Spinal cord (tissue), 10 donors: ENCODE measurements around the gene SPTBN1. TPM values are rescaled to one million over a fixed set of nuclear protein-coding genes. Genes with fewer than 3 reads are reported as not detected.
A peak's percentile ranks its signal among the peaks of the same experiment; 100 is the strongest.

Experiments
- DNase-seq, 6 donors: peaks; one replicate each; pipeline versions ENCODE4 v3.0.0 to v3.0.0-alpha.2; 2013 to 2015; ENCODE audit warnings: low spot score in 6 of 6, low read depth in 4 of 6
- H3K27ac ChIP-seq: one replicate; pipeline ENCODE4 v1.5.1; 2013; ENCODE audit warnings: low read depth, low read length, control low read depth
- H3K27me3 ChIP-seq: one replicate; pipeline ENCODE4 v1.6.1; 2013; ENCODE audit warnings: low read length; ENCODE audit not compliant: control insufficient read depth, insufficient read depth
- H3K36me3 ChIP-seq: one replicate; pipeline ENCODE4 v1.6.1; 2013; ENCODE audit warnings: low read length; ENCODE audit not compliant: control insufficient read depth, insufficient read depth
- H3K4me1 ChIP-seq: one replicate; pipeline ENCODE4 v1.6.1; 2013; ENCODE audit warnings: low read length; ENCODE audit not compliant: control insufficient read depth, insufficient read depth
- H3K4me3 ChIP-seq: one replicate; pipeline ENCODE4 v1.5.1; 2013; ENCODE audit warnings: low read depth, low read length, control low read depth
- H3K9me3 ChIP-seq: one replicate; pipeline ENCODE4 v1.6.1; 2013; ENCODE audit warnings: low read length; ENCODE audit not compliant: control insufficient read depth, insufficient read depth
- WGBS: methylation state at CpG from one replicate; pipeline ENCODE4 v1.1.5; 2013; ENCODE audit warnings: missing lambda C conversion rate; ENCODE audit not compliant: insufficient coverage; 5-methylcytosine and 5-hydroxymethylcytosine counted together
- polyA plus RNA-seq, 2 donors: library from polyadenylated mRNA; unstranded; fragments of 120-200 nt; gene quantifications; one replicate each; pipeline ENCODE4 v1.2.1, GENCODE V29; 2013; ENCODE audit not compliant: insufficient read length in 2 of 2
- total RNA-seq, 2 donors: library from RNA; depleted of rRNA in 1 of 2; stranded (reverse); fragments of 120-200 nt in 1 of 2; fragments of >200 nt in 1 of 2; gene quantifications; one replicate each; pipeline versions ENCODE4 v1.2.3 to v1.2.4, GENCODE V29; 2013 to 2014
- donor health status: healthy.

Gene SPTBN1
- total and polyA plus RNA-seq, 4 donors = 351 to 501 (median 426) TPM

DNA sequence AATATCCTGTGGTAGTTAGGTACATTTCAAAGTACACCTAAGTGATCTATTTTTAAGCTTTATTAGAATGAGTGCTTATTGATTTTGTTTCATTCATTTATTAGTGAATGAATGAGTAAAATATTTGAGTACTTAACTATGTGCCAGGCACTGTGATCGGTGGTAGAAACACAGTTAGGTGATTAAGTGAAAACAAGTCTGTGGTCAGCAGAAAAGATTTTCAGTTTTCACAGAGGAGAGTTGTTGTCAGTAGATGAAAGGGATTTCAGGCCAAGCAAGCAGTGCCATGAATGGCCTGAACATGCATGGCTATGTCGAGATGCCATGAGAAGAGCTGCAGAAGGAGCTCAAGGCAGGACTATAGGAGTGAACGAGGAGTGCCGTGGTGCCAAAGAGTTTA is 85.9 kb downstream of the SPTBN1 start:
- Histone ChIP-seq H3K9me3 (no peaks in the 10 kb centered on the region), H3K4me1 (no peaks in the 10 kb centered on the region), H3K27ac (no peak overlapping the region), H3K27me3 (no peaks in the 10 kb centered on the region), H3K36me3 (no peaks in the 10 kb centered on the region), H3K4me3 (no peak overlapping the region)
- WGBS = 25% methylated on average over 2 of the region's 4 CpGs
- DNase-seq = no peak

GRCh38 chr2:54543733-54544396 is 87.7 kb downstream of the SPTBN1 start:
- no CpG with 5 or more reads among the region's 3 CpGs for WGBS
- no peak overlapping the region for H3K27ac ChIP-seq
- no peaks in the 10 kb centered on the region for H3K4me1 ChIP-seq
- H3K4me3 ChIP-seq = no peak overlapping the region
- no peaks in the 10 kb centered on the region for H3K9me3 ChIP-seq
- DNase-seq = no peak
- H3K36me3 ChIP-seq = peaks cover 2% of the 10 kb centered on the region
- H3K27me3 ChIP-seq = no peaks in the 10 kb centered on the region

DNA sequence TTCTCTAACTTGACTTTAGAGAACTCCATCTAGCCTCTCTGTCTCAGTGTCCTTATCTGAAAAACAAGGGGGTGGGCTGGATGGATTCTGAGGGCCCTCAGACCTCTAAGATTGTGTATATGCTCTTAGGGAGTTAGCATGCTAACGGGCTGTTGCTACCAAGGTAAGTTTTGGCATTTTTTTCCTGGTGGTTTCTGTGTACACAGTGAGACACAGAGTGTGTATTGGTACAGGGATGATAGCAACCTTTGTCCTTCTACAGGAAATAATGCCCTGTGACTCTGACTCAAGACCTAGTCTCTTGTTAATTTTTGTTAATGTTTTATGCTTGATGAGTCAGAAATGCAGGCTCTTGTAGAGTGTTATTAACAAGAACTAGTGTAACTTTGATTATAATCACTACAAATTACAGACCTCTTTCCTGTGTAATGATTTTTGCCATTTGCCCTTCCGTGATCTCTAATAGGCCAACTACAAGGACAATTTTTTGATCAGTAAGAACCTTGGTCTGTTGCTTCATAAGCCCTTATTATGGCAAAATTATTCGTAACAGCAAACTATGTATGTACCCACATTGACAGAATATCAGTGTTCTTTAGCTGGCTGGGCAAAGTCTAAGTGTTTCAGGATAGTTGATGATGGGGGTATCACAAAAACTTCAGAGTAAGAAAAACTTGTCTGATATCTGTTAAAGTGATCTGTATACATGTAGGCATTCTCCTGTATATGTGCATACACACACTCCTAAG is 89.7 kb downstream of the SPTBN1 start:
- DNase-seq = no peak

DNA sequence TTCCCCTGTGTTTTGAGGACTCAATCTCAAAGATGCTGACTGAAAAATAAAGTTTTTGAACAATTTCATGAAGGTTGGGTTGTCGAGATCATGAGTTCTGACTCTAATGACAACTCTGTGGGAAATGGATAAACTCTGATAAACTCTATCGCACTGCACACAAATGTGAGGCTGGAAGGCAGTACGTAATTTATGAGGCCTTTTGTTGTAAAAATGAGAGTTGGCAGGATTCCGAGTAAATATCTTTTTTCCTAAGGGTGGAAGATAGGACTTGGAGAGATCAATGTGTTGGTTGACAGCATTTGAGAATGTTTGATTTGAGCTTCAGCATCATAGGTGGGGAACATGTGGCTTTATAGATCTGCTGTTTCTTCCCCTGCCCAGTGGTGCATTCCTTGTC is 90.4 kb downstream of the SPTBN1 start:
- 75% methylated on average over 2 of the region's 4 CpGs for WGBS
- H3K9me3 ChIP-seq = no peaks in the 10 kb centered on the region
- peaks cover 4% of the 10 kb centered on the region for H3K4me1 ChIP-seq

More for the DNA sequence above, 89.7 kb downstream of the SPTBN1 start:
- 67% methylated on average over 1 of the region's 3 CpGs for WGBS
- Histone ChIP-seq H3K27me3 (no peaks in the 10 kb centered on the region), H3K27ac (no peak overlapping the region), H3K4me1 (peaks cover 4% of the 10 kb centered on the region), H3K9me3 (no peaks in the 10 kb centered on the region), H3K36me3 (peaks cover 2% of the 10 kb centered on the region), H3K4me3 (no peak overlapping the region)

GRCh38 chr2:54546923-54547720 is 91.0 kb downstream of the SPTBN1 start:
- H3K36me3 ChIP-seq = peaks cover 2% of the 10 kb centered on the region
- WGBS = no CpG with 5 or more reads among the region's 5 CpGs
- H3K4me1 ChIP-seq = peaks cover 4% of the 10 kb centered on the region
- peak in 1 of 6 donors; percentile 71 for DNase-seq
- H3K4me3 ChIP-seq = no peak overlapping the region
- no peaks in the 10 kb centered on the region for H3K9me3 ChIP-seq
- no peaks in the 10 kb centered on the region for H3K27me3 ChIP-seq
- H3K27ac ChIP-seq = no peak overlapping the region

More for the DNA sequence above, 90.4 kb downstream of the SPTBN1 start:
- Histone ChIP-seq H3K27ac (no peak overlapping the region), H3K4me3 (no peak overlapping the region), H3K27me3 (no peaks in the 10 kb centered on the region), H3K36me3 (peaks cover 2% of the 10 kb centered on the region)
- no peak for DNase-seq

- Histone ChIP-seq H3K4me3 (no peak overlapping the region), H3K4me1 (peaks cover 4% of the 10 kb centered on the region), H3K27me3 (no peaks in the 10 kb centered on the region), H3K9me3 (no peaks in the 10 kb centered on the region), H3K27ac (no peak overlapping the region), H3K36me3 (peaks cover 2% of the 10 kb centered on the region)
- no peak for DNase-seq
- WGBS = 100% methylated on average over 2 of the region's 3 CpGs
Observed at GRCh38 chr2:54549430-54549829, 93.3 kb downstream of the SPTBN1 start.

DNA sequence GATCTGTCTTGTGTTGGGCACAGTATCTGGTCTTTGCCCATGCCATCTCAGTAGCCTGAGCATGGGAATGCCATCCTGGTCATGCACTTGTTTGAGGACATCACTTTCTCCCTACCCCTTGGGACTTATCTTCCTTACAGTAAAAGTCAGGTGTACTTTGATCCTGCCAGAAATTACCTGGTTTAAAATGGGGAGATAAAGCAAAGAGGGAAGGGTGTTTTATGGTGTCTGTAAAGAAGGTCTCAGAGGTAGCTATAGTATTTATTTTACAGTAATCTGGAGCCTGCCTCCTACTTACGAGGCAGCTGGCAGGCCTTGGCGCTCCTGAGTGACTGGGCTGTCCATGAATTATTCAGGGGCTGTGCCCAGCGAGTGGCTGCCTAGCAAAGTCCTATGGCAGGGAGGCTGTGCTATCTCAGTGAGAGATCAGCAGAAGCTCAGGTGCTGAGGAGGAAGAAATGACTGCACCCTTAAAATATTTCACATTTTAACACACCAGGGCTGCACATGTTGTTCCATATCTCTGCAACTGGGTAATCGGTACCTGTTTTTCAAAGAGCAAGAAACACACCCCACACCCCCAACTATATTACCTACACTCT is 93.9 kb downstream of the SPTBN1 start:
- H3K27ac ChIP-seq = no peak overlapping the region
- 14% methylated on average over 2 of the region's 4 CpGs for WGBS
- H3K27me3 ChIP-seq = no peaks in the 10 kb centered on the region
- H3K4me3 ChIP-seq = no peak overlapping the region
- H3K36me3 ChIP-seq = peaks cover 2% of the 10 kb centered on the region
- no peaks in the 10 kb centered on the region for H3K9me3 ChIP-seq
- H3K4me1 ChIP-seq = peaks cover 4% of the 10 kb centered on the region
- peak in 2 of 6 donors; percentile 74 to 77 for DNase-seq

DNA sequence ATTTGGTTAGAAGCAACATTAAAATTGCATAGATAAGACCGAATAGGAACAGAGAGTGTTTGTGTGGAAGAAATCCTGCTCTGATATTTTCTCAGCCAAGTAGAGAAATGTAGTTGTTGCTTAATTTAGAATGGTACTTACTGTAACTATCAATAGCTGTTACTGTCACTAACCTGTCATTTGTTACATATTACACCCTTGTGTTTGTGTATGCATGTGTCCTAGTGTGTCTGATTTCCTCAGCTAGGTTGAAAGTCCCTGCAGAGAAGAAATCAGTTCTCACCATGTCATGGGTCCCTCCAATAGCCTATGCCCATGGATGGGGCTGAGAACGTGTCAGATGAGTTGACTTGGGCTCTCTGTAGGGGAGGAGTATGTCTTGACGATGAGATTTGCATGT is 94.4 kb downstream of the SPTBN1 start:
- no CpG with 5 or more reads among the region's 3 CpGs for WGBS
- Histone ChIP-seq H3K4me3 (no peak overlapping the region), H3K36me3 (peaks cover 2% of the 10 kb centered on the region), H3K9me3 (no peaks in the 10 kb centered on the region), H3K27ac (no peak overlapping the region), H3K4me1 (peaks cover 4% of the 10 kb centered on the region), H3K27me3 (no peaks in the 10 kb centered on the region)
- no peak for DNase-seq

DNA sequence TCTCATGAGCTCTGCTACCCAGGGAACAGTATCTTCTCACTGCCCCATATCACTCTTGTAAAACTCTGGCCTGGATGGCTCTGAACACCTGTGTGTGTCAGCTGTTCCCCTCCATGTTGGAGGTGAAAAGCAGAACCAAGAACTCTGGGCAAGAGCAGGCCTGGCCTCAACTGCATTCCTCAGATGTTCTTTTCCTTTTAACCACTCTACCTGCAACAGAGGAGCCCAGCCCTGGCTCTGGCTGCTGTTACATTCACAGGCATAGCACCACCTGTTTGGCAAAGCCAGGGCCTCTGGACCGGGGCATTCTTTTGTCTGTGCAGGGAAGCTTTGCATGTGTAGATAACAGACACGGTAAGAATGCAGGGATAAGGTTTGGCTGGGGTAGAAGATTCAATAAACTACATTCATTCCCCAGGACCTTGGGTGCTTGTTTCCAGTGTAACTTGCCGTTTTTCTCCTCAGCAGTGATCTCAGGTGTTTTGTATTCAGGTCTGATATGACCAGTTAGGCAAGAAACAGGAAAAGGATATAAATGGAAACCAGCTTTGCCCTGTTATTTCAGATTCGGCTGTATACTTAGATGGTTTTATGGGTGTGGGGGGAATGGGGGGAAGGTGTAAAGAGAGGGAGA is 95.1 kb downstream of the SPTBN1 start:
- no peak for DNase-seq
- peaks cover 4% of the 10 kb centered on the region for H3K4me1 ChIP-seq
- H3K27me3 ChIP-seq = no peaks in the 10 kb centered on the region
- WGBS = no CpG with 5 or more reads among the region's 4 CpGs
- H3K27ac ChIP-seq = no peak overlapping the region
- no peaks in the 10 kb centered on the region for H3K9me3 ChIP-seq
- no peak overlapping the region for H3K4me3 ChIP-seq
- H3K36me3 ChIP-seq = peaks cover 2% of the 10 kb centered on the region
